CD4-positive, alpha-beta memory T cell (primary cell): ENCODE results near the gene CNTNAP1. TPM values are rescaled to one million over a fixed set of nuclear protein-coding genes. Genes with fewer than 3 reads are reported as not detected.
"Not testable (repeated sequence)": the region's sequence is repeated elsewhere in the genome, so short reads cannot be mapped to it uniquely, and the experiment has no call there.

Experiments
- CTCF ChIA-PET: fragments of 350-600 bp; sonication (Branson Sonifier 250); formaldehyde crosslinking; loops from one replicate; lab custom pipeline; 2021; ENCODE audit warnings: inconsistent platforms; ENCODE audit not compliant: partially characterized antibody; lab: Charles Lee
- POLR2A ChIA-PET: fragments of 350-600 bp; sonication (Branson Sonifier 250); formaldehyde crosslinking; loops from one replicate; lab custom pipeline; 2021; ENCODE audit not compliant: partially characterized antibody; lab: Charles Lee
- DNase-seq, 5 donors: peaks; one replicate each; pipeline versions ENCODE4 v3.0.0 to v3.0.0-alpha.2; 2020 to 2022; ENCODE audit warnings: mixed read lengths in 1 of 5
- H3K27ac ChIP-seq: one replicate; pipeline ENCODE4 v1.7.0; 2013; ENCODE audit warnings: low read depth, low read length
- H3K27me3 ChIP-seq: 2 replicates; pipeline ENCODE4 v1.7.0; 2013; ENCODE audit warnings: mild to moderate bottlenecking, low read length, moderate library complexity; ENCODE audit not compliant: insufficient read depth
- H3K36me3 ChIP-seq: 2 replicates; pipeline ENCODE4 v1.7.0; 2013; ENCODE audit warnings: mild to moderate bottlenecking, low read length, moderate library complexity; ENCODE audit not compliant: insufficient read depth
- H3K4me1 ChIP-seq: 2 replicates; pipeline ENCODE4 v1.7.0; 2013; ENCODE audit warnings: mild to moderate bottlenecking, low read length, moderate library complexity; ENCODE audit not compliant: insufficient read depth
- H3K4me3 ChIP-seq, 2 donors: one replicate each; pipeline ENCODE4 v1.7.0; 2013; ENCODE audit warnings: low read length in 2 of 2, mild to moderate bottlenecking in 1 of 2
- H3K9me3 ChIP-seq, 2 donors: one replicate each; pipeline ENCODE4 v1.7.0; 2013; ENCODE audit warnings: low read length in 2 of 2, control low read depth in 1 of 2; ENCODE audit not compliant: control insufficient read depth in 1 of 2
- H3K27ac Mint-ChIP-seq, 7 donors: one replicate each; pipeline ENCODE4 v1.8.0; 2020 to 2021; ENCODE audit warnings: mixed read lengths in 7 of 7, mild to moderate bottlenecking in 6 of 7, inconsistent platforms in 3 of 7, moderate library complexity in 3 of 7
- H3K27me3 Mint-ChIP-seq, 2 donors: one replicate each; pipeline ENCODE4 v1.8.0; 2020 to 2021; ENCODE audit warnings: mixed read lengths in 2 of 2
- H3K36me3 Mint-ChIP-seq, 2 donors: one replicate each; pipeline ENCODE4 v1.8.0; 2020 to 2021; ENCODE audit warnings: mixed read lengths in 2 of 2, inconsistent platforms in 1 of 2, mild to moderate bottlenecking in 1 of 2
- H3K4me1 Mint-ChIP-seq, 4 donors: one replicate each; pipeline ENCODE4 v1.8.0; 2020 to 2021; ENCODE audit warnings: mixed read lengths in 4 of 4, mild to moderate bottlenecking in 1 of 4
- H3K4me3 Mint-ChIP-seq, 8 donors: one replicate each; pipeline ENCODE4 v1.8.0; 2020 to 2021; ENCODE audit warnings: mixed read lengths in 8 of 8, mild to moderate bottlenecking in 7 of 8, moderate library complexity in 6 of 8, inconsistent platforms in 3 of 8
- H3K9me3 Mint-ChIP-seq, 8 donors: one replicate each; pipeline ENCODE4 v1.8.0; 2020 to 2021; ENCODE audit warnings: mixed read lengths in 8 of 8, mild to moderate bottlenecking in 5 of 8, inconsistent platforms in 3 of 8, moderate library complexity in 1 of 8
- intact Hi-C: fragments of 100-400 bp; cut with micrococcal nuclease; formaldehyde crosslinking; loops from one replicate; pipeline ENCODE4 v1.15.1; 2023
- polyA plus RNA-seq, 2 donors: library from polyadenylated mRNA; unstranded; fragments of 300-500 nt; fragmentation: Illumina TruSeq; gene quantifications; one replicate each; pipeline ENCODE4 v1.2.3, GENCODE V29; 2021
- total RNA-seq, 2 experiments: library from RNA; stranded (reverse); gene quantifications; one replicate each; pipeline ENCODE4 v1.2.3, GENCODE V29; 2021

The CNTNAP1 gene
- total and polyA plus RNA-seq, 4 experiments from 2014 or later = 1.2 to 3.0 (median 2.5) TPM; not detected in 1

GRCh38 chr17:42723636-42724035 is 41.3 kb downstream of the CNTNAP1 start:
- H3K4me3 Mint-ChIP-seq = no peak overlapping the region
- H3K36me3 Mint-ChIP-seq = peaks cover 37 to 53% of the 10 kb centered on the region in 2 donors
- H3K36me3 ChIP-seq = peaks cover 38% of the 10 kb centered on the region
- H3K9me3 Mint-ChIP-seq = no peaks in the 10 kb centered on the region
- peaks cover 3 to 6% (median 5%) of the 10 kb centered on the region in 4 donors for H3K4me1 Mint-ChIP-seq
- no peaks in the 10 kb centered on the region for H3K4me1 ChIP-seq
- CTCF ChIA-PET = interaction anchor here (2.1 to 2.2 kb wide), 2 partner anchors 15 to 40 kb away, joined by 7 read pairs; no protein-coding TSS in a partner anchor
- H3K27me3 Mint-ChIP-seq = no peaks in the 10 kb centered on the region
- no peak overlapping the region for H3K27ac Mint-ChIP-seq
- H3K4me3 ChIP-seq = no peak overlapping the region
- H3K9me3 ChIP-seq = no peaks in the 10 kb centered on the region
- POLR2A ChIA-PET = no interaction called here
- no peak overlapping the region for H3K27ac ChIP-seq
- no peak for DNase-seq
- H3K27me3 ChIP-seq = no peaks in the 10 kb centered on the region
- intact Hi-C loops = loop anchor here (10.0 kb wide), 1 partner anchor 271 kb away; the partner anchor contains the start of gene RPL27

GRCh38 chr17:42725143-42725542 is 42.8 kb downstream of the CNTNAP1 start:
- CTCF ChIA-PET = interaction anchor here (1.1 to 3.8 kb wide), 2 partner anchors 13 to 39 kb away, joined by 3 to 16 read pairs; no protein-coding TSS in a partner anchor

GRCh38 chr17:42740699-42741098 is 58.4 kb downstream of the CNTNAP1 start:
- no peak overlapping the region for H3K4me3 Mint-ChIP-seq
- no peaks in the 10 kb centered on the region for H3K27me3 Mint-ChIP-seq
- H3K27me3 ChIP-seq = no peaks in the 10 kb centered on the region
- POLR2A ChIA-PET = no interaction called here
- no peak for DNase-seq
- peaks cover 25% of the 10 kb centered on the region for H3K4me1 ChIP-seq
- no peaks in the 10 kb centered on the region for H3K36me3 ChIP-seq
- H3K27ac Mint-ChIP-seq = no peak overlapping the region
- no peak overlapping the region for H3K27ac ChIP-seq
- CTCF ChIA-PET = no interaction called here
- peaks cover 12 to 38% (median 25%) of the 10 kb centered on the region in 4 donors for H3K4me1 Mint-ChIP-seq
- no peaks in the 10 kb centered on the region for H3K9me3 ChIP-seq
- intact Hi-C loops = no loop called here
- peaks cover 0 to 4% of the 10 kb centered on the region in 2 donors for H3K36me3 Mint-ChIP-seq
- H3K4me3 ChIP-seq = no peak overlapping the region
- H3K9me3 Mint-ChIP-seq = no peaks in the 10 kb centered on the region

More at GRCh38 chr17:42725143-42725542, 42.8 kb downstream of the CNTNAP1 start:
- no peak overlapping the region for H3K27ac Mint-ChIP-seq
- H3K36me3 ChIP-seq = peaks cover 33% of the 10 kb centered on the region
- H3K27ac ChIP-seq = no peak overlapping the region
- DNase-seq = no peak
- H3K4me1 Mint-ChIP-seq = peaks cover 3 to 6% (median 4%) of the 10 kb centered on the region in 4 donors
- H3K27me3 Mint-ChIP-seq = no peaks in the 10 kb centered on the region
- H3K36me3 Mint-ChIP-seq = peaks cover 36 to 47% of the 10 kb centered on the region in 2 donors
- H3K27me3 ChIP-seq = no peaks in the 10 kb centered on the region
- intact Hi-C loops = loop anchor here (10.0 kb wide), 1 partner anchor 270 kb away; the partner anchor contains the start of gene RPL27
- H3K4me1 ChIP-seq = no peaks in the 10 kb centered on the region
- POLR2A ChIA-PET = interaction anchor here (0.6 to 1.0 kb wide), 2 partner anchors 11 to 707 kb away, joined by 3 to 4 read pairs; no protein-coding TSS in a partner anchor
- H3K9me3 ChIP-seq = no peaks in the 10 kb centered on the region
- H3K4me3 Mint-ChIP-seq = no peak overlapping the region
- H3K4me3 ChIP-seq = no peak overlapping the region
- H3K9me3 Mint-ChIP-seq = no peaks in the 10 kb centered on the region

GRCh38 chr17:42742916-42743315 is 60.6 kb downstream of the CNTNAP1 start:
- H3K27me3 Mint-ChIP-seq, H3K36me3 Mint-ChIP-seq, H3K27me3 ChIP-seq, DNase-seq, H3K27ac ChIP-seq, H3K36me3 ChIP-seq, H3K9me3 Mint-ChIP-seq, H3K27ac Mint-ChIP-seq, intact Hi-C loops, H3K4me3 ChIP-seq, H3K9me3 ChIP-seq: not testable (repeated sequence)
- ChIA-PET CTCF (interaction anchor here (0.8 kb wide), 1 partner anchor 21 kb away, joined by 3 read pairs; no protein-coding TSS in a partner anchor), POLR2A (interaction anchor here (1.9 kb wide), 1 partner anchor 81 kb away, joined by 5 read pairs; the partner anchor contains the start of gene BECN1)
- Mint-ChIP-seq H3K4me3 (peak overlapping the region in 6 of 8 donors; percentile 5 to 50 (median 20)), H3K4me1 (peaks cover 9 to 38% (median 20%) of the 10 kb centered on the region in 4 donors)
- H3K4me1 ChIP-seq = peaks cover 25% of the 10 kb centered on the region

GRCh38 chr17:42743595-42744282 is 61.4 kb downstream of the CNTNAP1 start:
- Mint-ChIP-seq H3K27me3 (peaks cover 4 to 5% of the 10 kb centered on the region in 2 donors), H3K27ac (peak overlapping the region; percentile 81 to 96 (median 92)), H3K4me1 (peaks cover 9 to 38% (median 20%) of the 10 kb centered on the region in 4 donors), H3K4me3 (peak overlapping the region; percentile 91 to 97 (median 96)), H3K9me3 (no peaks in the 10 kb centered on the region), H3K36me3 (peaks cover 0 to 4% of the 10 kb centered on the region in 2 donors)
- ChIA-PET POLR2A (interaction anchor here (1.6 to 1.9 kb wide), 2 partner anchors 80 to 617 kb away, joined by 5 read pairs; partner anchors contain the start of gene BECN1), CTCF (interaction anchor here (0.8 kb wide), 1 partner anchor 20 kb away, joined by 3 read pairs; no protein-coding TSS in a partner anchor)
- no peaks in the 10 kb centered on the region for H3K27me3 ChIP-seq
- H3K9me3 ChIP-seq = no peaks in the 10 kb centered on the region
- DNase-seq = no peak
- intact Hi-C loops = loop anchor here (1.0 to 2.0 kb wide), 2 partner anchors 55 to 65 kb away; partner anchors contain the start of genes CNTD1 and COA3
- H3K4me1 ChIP-seq = peaks cover 25% of the 10 kb centered on the region
- H3K4me3 ChIP-seq = peak overlapping the region; percentile 51 to 55
- H3K36me3 ChIP-seq = no peaks in the 10 kb centered on the region
- peak overlapping the region; percentile 66 for H3K27ac ChIP-seq

- Histone ChIP-seq H3K27ac (peak overlapping the region; percentile 66), H3K4me3 (peak overlapping the region; percentile 51 to 55), H3K36me3 (no peaks in the 10 kb centered on the region), H3K9me3 (no peaks in the 10 kb centered on the region), H3K4me1 (peaks cover 25% of the 10 kb centered on the region), H3K27me3 (no peaks in the 10 kb centered on the region)
- H3K27ac Mint-ChIP-seq = peak overlapping the region; percentile 81 to 96 (median 92)
- intact Hi-C loops = loop anchor here (1.0 to 2.0 kb wide), 2 partner anchors 54 to 66 kb away; partner anchors contain the start of genes CNTD1 and COA3
- POLR2A ChIA-PET = interaction anchor here (1.6 to 1.9 kb wide), 2 partner anchors 80 to 617 kb away, joined by 5 read pairs; partner anchors contain the start of gene BECN1
- DNase-seq = peak in 1 of 5 donors; percentile 81
- peaks cover 5 to 6% of the 10 kb centered on the region in 2 donors for H3K27me3 Mint-ChIP-seq
- H3K4me1 Mint-ChIP-seq = peaks cover 7 to 38% (median 20%) of the 10 kb centered on the region in 4 donors
- peak overlapping the region; percentile 91 to 97 (median 96) for H3K4me3 Mint-ChIP-seq
- no peaks in the 10 kb centered on the region for H3K9me3 Mint-ChIP-seq
- H3K36me3 Mint-ChIP-seq = peaks cover 0 to 4% of the 10 kb centered on the region in 2 donors
- CTCF ChIA-PET = no interaction called here
Measured at GRCh38 chr17:42744283-42744805, 62.0 kb downstream of the CNTNAP1 start.
